ENCODE data around the gene AQP7.
"Not testable (repeated sequence)": the region's sequence is repeated elsewhere in the genome, so short reads cannot be mapped to it uniquely, and the experiment has no call there.

Gene AQP7

DNA sequence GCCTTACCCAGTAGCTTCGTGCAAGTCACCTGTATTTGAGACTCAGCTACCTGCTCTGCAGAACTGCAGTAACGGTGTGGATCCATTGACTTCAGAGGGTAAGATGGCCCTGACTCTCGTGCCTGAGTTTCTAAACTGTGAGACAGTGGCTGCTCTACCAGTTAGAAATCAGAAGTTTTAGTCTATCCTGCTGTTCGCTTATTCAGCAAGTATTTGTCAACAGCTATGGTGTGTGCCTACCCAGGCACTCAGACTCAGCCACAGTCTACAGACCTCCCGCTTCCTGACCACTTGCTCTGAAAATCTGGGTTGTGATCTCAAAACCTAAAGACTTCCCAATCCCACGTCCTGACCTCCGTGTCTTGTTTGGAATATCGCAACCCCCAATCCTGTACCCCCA, 31.5 kb upstream of the AQP7 start:
- no peak for DNase-seq (ENCODE audit: low spot score)

DNA sequence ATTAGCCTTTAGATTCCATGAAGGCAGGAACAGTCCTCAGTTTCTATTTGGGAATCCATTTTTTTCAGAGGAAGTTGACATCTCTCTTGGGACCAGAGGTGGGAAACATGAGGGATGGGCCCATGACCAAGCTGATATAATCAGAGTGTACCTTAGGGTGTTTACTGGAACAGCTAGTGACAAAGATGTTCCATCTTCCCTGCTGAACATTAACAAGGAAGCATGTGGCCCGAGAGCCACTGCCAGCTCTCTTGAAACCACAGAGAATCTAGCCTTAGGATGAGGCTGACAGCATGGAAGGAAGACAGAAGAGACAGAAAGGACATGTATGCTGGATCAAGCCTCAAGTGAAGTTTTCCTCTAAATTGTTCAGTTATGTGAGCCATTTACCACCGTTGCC, 29.1 kb upstream of the AQP7 start:
- no peak for DNase-seq (ENCODE audit: low spot score)

DNA sequence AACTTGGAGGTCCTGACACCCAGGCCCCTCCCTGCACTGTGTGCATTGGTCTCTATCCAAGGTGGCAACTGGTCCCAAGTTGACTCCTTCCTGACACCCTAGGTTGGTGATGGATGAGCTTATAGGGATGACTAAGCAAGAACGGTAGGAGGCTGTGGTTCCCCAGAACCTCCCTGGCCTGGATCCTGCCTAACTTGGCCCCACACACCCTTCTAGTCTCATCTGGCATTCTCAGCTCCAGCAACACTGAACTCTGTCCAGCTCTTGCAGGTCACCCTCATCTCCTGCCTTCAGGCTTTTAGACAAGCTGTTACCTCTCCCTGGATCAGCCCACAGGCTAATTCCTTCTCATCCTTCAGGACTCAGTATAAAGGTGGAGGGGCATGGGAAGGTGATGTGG, 28.6 kb upstream of the AQP7 start:
- DNase-seq (ENCODE audit: low spot score), result no peak

DNA sequence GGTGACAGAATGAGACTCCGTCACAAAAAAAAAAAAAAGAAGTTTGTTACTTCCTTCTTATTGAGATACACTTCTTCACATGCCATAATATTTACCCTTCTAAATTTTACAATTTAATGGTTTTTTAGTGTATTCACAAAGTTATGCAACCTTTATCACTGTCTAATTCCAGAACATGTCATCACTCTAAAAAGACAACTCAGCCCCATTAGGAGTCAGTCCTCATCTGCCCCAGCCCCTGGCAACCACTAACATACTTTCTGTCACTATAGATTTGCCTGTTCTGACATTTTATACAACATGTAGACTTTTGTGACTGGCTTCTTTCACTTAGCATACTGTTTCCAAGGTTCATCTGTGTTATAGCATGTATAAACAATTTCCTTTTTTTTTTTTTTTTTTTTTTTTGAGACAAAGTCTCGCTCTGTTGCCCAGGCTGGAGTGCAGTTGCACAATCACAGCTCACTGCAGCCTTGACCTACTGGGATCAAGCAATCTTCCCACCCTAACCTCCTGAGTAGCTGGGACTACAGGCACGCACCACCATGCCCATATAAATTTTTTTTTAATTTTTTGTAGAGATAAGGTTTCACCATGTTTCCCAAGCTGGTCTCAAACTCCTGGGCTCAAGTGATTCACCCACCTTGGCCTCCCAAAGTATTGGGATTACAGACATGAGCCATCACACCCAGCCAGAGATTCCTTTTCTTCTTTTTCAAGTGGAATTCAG, 27.1 kb upstream of the AQP7 start:
- DNase-seq (ENCODE audit: low spot score), result no peak

DNA sequence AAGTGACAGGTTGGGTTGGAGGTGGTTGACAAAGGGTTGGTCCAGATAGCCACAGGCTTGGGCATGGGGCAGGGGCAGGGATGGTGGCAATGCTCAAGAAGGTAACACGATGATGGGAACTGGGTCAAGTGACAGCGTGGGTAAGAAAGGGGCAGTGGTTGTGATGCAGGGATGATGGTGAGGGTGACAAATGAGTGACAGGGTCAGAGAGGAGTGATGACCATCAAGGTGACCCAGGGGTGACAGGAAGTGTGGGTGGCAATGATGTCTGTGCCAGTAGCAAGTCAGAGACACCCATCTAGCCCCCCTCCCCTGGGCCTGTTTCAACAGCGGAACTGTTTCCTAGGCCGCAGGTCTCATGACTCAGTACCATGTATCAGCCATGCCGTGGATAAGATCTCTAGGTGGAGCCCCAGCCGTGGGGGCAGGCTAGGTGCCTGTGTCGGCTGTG, 24.5 kb upstream of the AQP7 start:
- DNase-seq (ENCODE audit: low spot score), result no peak

DNA sequence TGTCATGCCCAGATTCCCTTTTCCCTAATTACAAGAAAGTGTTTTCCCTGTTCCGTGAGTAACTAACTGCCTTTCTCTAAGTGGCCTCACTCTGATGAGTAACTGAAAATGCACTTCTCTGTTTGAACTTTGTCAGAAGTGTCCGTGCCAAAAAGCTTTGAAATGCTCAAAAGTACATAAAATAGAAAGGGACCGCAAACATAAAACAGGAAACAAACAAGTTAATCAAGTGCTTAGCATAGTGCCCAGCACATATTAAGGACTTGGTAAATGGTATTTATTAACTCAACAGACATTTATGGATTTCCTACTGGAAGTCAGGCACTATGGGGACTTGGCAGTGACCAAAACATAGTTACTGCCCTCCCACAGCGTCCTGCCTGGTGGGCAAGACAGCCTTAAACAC, 22.8 kb upstream of the AQP7 start:
- no peak for DNase-seq (ENCODE audit: low spot score)

DNA sequence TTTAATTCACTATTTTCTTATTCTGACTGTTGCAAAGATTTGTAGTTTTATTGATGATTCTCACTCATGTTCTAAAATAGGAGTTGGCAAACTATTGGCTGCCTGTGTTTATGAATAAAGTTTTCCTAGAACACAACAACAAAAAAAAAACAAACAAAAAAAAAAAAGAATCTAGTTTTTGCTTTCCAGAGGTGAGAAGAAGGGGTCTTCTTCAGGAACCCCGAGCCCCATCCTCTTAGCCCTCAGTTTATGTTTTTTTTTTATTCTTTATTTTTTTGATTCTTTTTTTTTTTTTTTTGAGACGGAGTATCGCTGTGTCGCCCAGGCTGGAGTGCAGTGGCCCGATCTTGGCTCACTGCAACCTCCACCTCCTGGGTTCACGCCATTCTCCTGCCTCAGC, 22.1 kb upstream of the AQP7 start:
- not testable (repeated sequence) for DNase-seq (ENCODE audit: low spot score)

DNA sequence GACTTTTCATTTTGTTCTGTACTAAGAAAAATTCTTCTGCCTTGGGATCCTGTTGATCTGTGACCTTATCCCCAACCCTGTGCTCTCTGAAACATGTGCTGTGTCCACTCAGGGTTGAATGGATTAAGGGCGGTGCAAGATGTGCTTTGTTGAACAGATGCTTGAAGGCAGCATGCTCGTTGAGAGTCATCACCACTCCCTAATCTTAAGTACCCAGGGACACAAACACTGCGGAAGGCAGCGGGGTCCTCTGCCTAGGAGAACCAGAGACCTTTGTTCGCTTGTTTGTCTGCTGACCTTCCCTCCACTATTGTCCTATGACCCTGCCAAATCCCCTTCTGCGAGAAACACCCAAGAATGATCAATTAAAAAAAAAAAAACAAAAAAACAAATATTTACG, 21.7 kb upstream of the AQP7 start:
- DNase-seq (ENCODE audit: low spot score), result not testable (repeated sequence)

DNA sequence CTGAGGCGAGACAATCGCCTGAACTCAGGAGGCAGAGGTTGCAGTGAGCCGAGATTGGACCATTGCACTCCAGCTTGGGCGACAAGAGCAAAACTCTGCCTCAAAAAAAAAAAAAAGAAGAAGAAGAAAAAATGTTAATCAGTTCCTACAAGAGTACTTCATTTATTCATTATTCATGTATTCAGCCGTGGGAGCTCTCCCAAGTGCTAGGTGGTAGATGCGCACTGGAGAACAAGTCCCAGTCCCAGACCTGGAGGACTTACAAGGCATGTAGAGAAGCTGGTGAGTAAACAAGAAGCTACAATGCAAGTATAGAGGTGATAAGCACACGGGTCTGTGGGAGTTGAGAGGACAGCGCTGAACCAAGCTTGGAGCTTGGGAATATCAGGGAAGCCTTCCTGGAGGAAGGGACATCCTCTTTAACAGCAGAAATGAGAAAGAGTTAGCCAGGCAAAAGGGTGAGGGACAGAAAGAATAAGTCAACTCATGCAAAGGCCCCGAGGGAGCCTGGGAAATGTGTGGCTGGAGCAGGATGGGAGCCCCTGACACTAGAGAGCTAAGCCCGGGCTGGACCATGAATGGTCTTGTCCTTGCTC, 17.4 kb upstream of the AQP7 start:
- no peak for DNase-seq (ENCODE audit: low spot score)

DNA sequence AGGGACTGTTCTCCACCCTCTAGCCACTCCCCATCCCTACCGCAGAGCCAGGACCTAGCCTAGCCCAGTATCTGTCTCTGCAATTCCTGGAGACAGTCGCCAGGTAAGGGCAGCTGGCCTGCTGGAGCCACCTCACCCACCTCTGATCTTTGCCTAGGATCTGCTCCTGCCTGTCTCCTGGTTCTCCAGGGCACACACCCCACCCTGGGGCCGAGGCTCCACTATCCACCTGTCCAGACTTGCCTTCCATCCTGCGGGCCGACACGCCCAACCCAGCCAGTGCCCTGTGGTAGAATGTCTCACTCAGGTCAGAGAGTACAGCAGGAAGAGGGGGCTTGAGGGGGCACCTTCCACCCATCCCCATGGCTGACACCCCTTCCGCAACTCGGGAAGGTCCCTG, 15.7 kb upstream of the AQP7 start:
- DNase-seq (ENCODE audit: low spot score), result no peak

DNA sequence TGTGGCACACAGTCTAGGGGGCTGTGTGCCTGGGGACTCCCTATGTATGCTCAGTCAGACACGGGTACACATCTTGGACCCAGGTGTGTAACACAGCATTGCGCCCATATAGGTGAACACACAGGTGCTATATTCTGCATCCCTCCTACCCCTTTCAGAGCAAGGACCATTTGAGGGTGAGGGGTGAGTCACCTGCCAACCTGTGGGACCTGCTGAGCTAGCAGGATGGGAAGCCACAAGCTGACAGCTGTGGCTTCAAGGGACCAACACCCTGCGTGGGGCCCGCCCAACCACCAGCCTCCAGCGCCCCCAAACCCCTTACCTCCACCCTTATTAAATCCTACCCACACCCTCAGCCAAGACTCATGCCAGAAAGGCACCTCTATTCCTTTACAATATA, 14.6 kb upstream of the AQP7 start:
- no peak for DNase-seq (ENCODE audit: low spot score)

DNA sequence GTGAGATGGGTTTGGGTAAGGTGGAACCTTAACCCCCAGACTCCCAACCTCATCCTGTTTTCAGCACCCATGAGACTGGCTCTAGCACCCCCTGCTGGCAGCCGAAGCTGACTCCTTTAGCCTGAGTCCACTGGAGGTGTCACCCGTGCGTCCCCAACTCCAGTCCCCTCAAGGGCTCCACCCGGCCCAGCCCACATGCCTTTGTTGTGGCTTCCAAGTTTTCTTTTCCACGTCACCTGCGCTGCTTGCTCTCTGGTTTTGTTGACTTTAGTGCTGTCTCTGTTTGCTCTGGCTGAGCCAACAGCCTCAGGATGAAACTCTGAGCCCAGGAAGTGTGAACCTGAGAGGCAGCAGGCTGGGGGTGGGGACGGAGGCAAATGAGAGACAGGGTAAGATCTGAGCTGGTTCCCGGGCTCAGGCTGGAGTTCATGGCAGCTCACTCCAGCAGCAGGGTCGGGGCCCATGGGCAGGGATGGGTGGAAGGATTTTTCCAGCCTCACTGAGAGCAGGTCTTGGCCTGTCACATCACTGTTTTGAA, 13.2 kb upstream of the AQP7 start:
- no peak for DNase-seq (ENCODE audit: low spot score)

DNA sequence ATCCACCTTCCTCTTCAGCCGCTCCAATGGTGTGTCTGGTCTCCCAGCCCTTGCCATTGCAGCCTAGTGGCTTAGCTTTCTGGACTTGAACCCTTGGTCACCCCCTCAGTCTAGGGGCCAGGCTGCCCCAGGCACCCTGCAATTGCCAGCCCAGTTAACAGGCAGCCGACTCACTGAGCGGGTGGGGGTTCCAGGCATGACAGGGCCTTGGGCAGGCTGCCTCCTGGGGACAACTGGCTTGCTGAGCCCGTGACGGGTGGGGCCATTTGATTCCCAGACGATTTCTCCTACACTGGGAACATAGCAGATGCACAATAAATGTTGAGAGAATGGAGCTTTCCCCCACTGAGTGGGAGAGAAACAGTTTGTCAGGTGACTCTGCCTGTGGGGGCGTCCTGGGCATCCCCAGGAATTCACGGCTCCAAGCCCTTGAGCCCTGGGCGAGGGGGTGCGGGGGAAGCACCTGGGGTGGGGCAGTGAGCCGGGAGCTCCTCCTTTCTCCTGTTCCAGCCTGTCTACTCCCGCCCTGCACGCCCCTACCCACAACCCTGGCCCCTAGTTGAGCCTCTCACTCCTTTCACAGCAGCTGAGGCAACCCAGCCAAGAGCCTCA, 12.6 kb upstream of the AQP7 start:
- no peak for DNase-seq (ENCODE audit: low spot score)

DNA sequence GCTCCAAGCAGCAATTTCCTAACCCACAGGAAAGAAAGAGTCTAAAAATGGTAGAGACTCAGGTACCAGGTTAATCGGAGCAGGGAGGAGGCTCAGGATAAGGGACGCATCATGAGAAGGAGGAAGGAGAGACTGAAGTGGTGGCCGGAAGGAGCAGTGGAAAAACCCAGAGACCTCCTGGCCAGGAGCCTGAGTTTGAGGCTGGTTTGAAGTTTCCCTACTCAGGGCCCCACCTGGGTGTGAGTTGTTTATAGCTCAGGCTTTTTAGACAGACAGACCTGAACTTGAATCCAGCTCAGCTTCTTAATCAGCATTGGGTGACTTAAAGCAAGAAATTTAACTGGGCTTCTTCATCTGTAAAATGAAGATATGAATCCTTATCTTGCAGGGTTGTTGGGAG, 11.9 kb upstream of the AQP7 start:
- DNase-seq (ENCODE audit: low spot score), result no peak

DNA sequence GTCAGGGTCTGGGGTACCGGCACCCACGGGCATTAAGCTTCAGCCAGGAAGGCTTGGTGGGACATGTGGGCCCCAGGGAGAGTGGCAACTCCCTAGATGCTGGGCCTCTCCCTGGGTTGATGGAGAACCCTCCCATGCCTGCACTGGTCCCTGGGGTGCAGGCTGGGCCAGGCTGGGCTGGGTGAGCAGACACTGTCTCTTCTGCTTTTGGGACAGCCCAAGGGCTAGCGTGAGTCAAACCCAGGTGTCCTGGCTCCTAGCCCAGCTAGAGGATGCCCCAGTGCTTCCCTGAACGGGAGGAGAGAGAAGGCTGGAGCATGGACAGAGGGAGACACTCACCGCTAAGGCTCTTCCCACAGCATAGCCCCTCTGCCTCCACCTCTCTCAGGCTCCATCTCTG, 5.7 kb upstream of the AQP7 start:
- DNase-seq (ENCODE audit: low spot score), result no peak

DNA sequence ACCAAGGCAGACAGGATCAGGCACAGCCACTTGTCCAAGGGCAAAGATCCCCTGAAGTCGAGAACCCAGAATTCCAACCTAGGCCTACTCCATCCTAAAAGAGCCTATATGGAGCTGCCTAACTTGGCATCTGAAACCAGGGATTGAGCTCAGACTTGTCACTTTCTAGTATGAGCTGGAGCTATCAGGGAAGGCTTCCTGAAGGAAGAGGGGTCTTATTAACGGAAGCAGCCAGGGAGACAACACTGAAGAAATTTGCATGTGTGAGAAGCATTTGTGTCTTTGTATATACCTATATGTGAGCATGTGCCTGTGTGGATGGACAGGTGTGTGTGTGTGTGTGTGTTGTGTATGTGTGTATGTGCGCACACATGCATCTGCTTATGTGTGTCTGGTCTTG, 4.7 kb upstream of the AQP7 start:
- DNase-seq (ENCODE audit: low spot score), result no peak

DNA sequence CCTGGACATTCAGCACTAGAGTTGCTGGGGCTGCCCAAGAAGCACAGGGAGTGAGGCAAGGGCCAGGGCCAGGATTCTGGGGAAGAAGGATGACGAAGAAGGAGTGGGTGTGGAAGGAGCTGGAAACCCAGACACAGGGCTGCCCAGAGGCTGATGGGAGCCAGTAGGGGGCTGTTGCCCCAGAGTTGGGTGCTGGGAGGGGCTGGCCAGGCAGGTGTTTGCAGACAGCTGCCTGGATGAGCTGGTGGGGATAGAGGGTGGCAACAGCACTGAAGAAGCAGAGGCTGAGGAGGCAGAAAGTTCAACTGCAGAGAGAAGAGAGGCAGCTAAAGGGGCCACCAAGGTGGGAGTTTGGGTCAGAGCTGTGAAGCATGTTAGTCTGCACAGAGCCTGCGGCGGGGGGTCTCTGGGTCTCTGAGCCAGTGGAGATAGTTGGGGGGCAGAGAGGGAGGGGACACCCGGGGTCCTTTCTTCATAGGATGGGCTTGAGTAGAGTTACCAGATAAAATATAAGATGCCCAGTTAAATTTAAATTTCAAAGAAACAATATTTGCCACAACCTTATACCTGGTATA, 2.5 kb upstream of the AQP7 start:
- DNase-seq (ENCODE audit: low spot score), result no peak

DNA sequence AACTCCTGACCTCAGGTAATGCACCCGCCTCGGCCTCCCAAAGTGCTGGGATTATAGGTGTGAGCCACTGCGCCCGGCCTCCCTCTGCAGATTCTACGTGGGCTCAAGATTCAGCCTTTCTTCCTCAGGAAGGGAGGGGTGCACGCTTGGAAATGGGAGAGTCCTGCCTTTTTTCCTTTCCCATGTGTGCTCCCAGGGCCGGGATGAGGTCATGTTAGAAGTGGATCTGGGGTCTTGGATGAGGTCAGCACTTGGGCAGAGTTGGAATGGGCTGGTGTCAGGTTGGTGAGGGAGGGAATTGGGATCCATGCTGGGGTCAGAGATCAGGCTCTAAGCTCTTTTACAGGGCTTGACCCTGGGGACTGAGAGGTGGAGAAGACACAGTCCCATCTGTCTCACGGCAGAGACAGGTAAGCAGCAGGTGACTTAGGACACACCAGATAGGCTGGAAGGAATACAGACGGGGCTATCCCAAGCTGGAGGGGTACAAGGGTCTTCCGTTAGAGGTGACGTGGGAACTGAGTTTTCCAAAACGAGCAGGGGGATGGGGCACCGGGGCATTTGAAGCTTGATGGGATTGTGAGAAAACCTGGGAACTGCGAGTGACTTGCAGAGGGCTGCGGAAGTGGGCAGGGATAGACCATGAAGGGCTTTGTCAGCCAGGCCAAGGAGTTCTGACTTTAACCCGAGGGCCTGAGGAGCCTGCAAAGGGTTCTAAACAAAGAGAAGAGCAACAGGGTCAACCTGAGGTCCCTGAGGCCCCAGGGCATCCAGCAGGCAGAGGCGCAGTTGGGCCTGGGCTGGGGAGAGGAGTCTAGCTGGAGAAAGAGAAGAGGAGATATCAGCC, 1.8 kb upstream of the AQP7 start:
- no peak for DNase-seq (ENCODE audit: low spot score)

DNA sequence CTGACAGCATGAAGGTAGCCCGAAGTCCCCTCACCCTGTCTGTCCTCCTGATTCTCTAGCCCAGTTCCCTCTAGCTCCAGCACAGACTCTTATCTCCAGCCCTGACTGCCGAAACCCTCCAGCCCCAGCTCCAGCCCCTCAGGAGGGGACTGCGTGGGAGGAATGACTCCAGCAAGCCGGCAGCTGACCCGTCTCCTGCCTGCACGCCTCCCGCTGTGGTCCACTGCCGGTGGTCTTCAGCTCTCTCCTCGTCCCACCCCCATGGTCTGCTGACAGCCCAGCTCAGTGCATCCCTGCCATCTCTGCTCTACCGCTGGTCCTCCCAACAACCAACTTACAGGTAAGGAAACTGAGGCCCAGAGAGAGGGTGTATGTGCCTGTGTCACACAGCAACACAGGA, 559 bp downstream of the AQP7 start:
- not testable (repeated sequence) for DNase-seq (ENCODE audit: low spot score)

DNA sequence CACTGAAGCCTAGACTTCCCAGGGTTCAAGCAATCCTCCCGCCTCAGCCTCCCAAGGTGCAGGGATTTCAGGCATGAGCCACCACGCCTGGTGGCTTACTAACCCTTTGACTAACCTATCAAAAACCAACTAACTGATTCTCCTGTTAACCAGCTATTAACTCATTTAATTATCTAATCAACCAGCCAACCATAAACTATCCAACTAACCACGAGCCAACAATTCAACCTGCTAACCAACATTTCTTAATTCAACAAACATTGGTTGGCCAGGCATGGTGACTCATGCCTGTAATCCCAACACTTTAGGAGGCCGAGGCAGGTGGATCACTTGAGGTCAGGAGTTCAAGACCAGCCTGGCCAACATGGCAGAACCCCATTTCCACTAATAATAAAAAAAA, 3.3 kb downstream of the AQP7 start:
- not testable (repeated sequence) for DNase-seq (ENCODE audit: low spot score)

DNA sequence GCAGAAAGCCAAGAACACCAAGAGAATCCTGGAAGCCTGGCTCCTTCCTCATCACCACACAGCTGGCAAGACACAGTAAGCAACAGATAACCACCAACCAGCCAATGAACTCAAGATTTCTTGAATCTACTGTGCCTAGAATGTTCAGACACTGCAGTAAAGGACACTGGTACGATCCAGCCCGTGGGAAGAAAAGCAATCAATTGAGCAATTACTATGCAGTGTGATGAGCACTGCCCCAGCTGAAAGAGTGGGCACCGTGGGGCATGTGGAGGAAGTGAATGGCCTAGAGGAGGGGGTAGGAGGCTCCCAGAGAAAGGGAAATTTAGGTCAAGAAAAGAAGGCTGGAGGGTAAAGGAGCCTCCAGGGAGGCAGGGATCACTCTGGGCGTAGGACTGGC, 4.6 kb downstream of the AQP7 start:
- DNase-seq (ENCODE audit: low spot score), result not testable (repeated sequence)
